NCI-H187 treated with DMSO at 0.1 percent for 48 hours (cell line): Measurements from ENCODE around the gene TNS3.

ENCODE experiments used
- DNase-seq: peaks from one replicate; lab custom pipeline; 2025; lab: John Stamatoyannopoulos, UW

Gene TNS3

GRCh38 chr7:47521816-47522561 lies 59.9 kb downstream of the TNS3 start:
- DNase-seq, result no peak

- no peak for DNase-seq
These were observed 60.7 kb downstream of the TNS3 start for GRCh38 chr7:47521011-47521795.

- DNase-seq, result no peak
These were observed 61.5 kb downstream of the TNS3 start for GRCh38 chr7:47520406-47520805.

GRCh38 chr7:47518827-47519226 lies 63.1 kb downstream of the TNS3 start:
- no peak for DNase-seq

- no peak for DNase-seq
These were observed 64.0 kb downstream of the TNS3 start for GRCh38 chr7:47517821-47518480.

- DNase-seq, result no peak
These were observed 64.8 kb downstream of the TNS3 start for GRCh38 chr7:47516985-47517600.

GRCh38 chr7:47516386-47516785 lies 65.5 kb downstream of the TNS3 start:
- no peak for DNase-seq

- DNase-seq, result no peak
These were observed 66.5 kb downstream of the TNS3 start for GRCh38 chr7:47515305-47515834.

- DNase-seq, result no peak
These were observed 67.1 kb downstream of the TNS3 start for GRCh38 chr7:47514818-47515217.

- DNase-seq, result no peak
These were observed 67.5 kb downstream of the TNS3 start for GRCh38 chr7:47514367-47514766.

GRCh38 chr7:47513741-47514241 lies 68.1 kb downstream of the TNS3 start:
- no peak for DNase-seq

- DNase-seq, result no peak
These were observed 69.3 kb downstream of the TNS3 start for GRCh38 chr7:47512481-47513176.

GRCh38 chr7:47511699-47512370 lies 70.1 kb downstream of the TNS3 start:
- no peak for DNase-seq

GRCh38 chr7:47510786-47511185 lies 71.1 kb downstream of the TNS3 start:
- no peak for DNase-seq

- DNase-seq, result no peak
These were observed 71.7 kb downstream of the TNS3 start for GRCh38 chr7:47510192-47510591.

- no peak for DNase-seq
These were observed 72.3 kb downstream of the TNS3 start for GRCh38 chr7:47509571-47509970.

GRCh38 chr7:47508389-47509380 lies 73.2 kb downstream of the TNS3 start:
- DNase-seq, result no peak

- DNase-seq, result no peak
These were observed 74.4 kb downstream of the TNS3 start for GRCh38 chr7:47507522-47507921.
